ENCODE data around the gene CCDC136. TPM values are rescaled to one million over a fixed set of nuclear protein-coding genes. Genes with fewer than 3 reads are reported as not detected.
A peak's percentile ranks its signal among the peaks of the same experiment; 100 is the strongest.

Gene CCDC136
- total and polyA plus RNA-seq, 8 donors = 2.5 to 87.1 (median 49.5) TPM

DNA sequence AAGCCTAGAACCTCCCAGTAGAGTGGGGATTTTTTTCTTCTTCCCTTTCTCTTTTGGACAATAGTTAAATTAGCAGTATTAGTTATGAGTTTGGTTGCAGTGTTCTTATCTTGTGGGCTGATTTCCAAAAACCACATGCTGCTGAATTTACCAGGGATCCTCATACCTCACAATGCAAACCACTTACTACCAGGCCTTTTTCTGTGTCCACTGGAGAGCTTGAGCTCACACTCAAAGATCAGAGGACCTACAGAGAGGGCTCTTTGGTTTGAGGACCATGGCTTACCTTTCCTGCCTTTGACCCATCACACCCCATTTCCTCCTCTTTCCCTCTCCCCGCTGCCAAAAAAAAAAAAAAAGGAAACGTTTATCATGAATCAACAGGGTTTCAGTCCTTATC is 21.5 kb upstream of the CCDC136 start:
- Histone ChIP-seq H3K4me3 (no peak overlapping the region), H3K9me3 (no peaks in the 10 kb centered on the region), H3K36me3 (peaks cover 0 to 90% of the 10 kb centered on the region in 2 donors), H3K4me1 (no peaks in the 10 kb centered on the region), H3K27me3 (no peaks in the 10 kb centered on the region), H3K27ac (no peak overlapping the region)
- ATAC-seq (peak; percentile 95), DNase-seq (no peak)
- TF ChIP-seq, protein P1, sequence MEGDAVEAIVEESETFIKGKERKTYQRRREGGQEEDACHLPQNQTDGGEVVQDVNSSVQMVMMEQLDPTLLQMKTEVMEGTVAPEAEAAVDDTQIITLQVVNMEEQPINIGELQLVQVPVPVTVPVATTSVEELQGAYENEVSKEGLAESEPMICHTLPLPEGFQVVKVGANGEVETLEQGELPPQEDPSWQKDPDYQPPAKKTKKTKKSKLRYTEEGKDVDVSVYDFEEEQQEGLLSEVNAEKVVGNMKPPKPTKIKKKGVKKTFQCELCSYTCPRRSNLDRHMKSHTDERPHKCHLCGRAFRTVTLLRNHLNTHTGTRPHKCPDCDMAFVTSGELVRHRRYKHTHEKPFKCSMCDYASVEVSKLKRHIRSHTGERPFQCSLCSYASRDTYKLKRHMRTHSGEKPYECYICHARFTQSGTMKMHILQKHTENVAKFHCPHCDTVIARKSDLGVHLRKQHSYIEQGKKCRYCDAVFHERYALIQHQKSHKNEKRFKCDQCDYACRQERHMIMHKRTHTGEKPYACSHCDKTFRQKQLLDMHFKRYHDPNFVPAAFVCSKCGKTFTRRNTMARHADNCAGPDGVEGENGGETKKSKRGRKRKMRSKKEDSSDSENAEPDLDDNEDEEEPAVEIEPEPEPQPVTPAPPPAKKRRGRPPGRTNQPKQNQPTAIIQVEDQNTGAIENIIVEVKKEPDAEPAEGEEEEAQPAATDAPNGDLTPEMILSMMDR (IDR thresholded peaks at IDR 0.05) = no peak
- intact Hi-C loops (cut with DNase I) = no loop called here

DNA sequence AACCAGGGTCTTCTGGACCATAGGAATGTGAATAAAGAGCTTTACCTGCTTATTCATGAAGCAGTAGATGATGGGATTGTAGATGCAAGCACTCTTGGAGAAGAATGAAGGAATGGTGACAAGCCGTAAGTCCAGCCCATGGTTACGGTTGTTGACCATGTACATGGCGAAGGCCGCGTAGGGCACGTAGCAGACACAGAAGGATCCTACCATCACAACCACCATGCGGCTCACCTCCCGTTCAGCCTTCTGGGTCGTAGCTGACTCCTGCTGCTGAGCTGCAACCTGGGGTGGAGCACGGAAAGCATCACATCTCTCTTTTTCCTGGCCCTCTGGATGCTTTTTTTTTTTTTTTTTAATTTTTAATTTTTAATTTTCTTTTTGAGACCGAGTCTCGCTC is 18.2 kb upstream of the CCDC136 start:
- ATAC-seq = no peak
- intact Hi-C loops (cut with DNase I) = no loop called here
- TF ChIP-seq, protein P1 (IDR thresholded peaks at IDR 0.05) = no peak
- DNase-seq = no peak
- Histone ChIP-seq H3K36me3 (peaks cover 0 to 56% of the 10 kb centered on the region in 2 donors), H3K4me3 (no peak overlapping the region), H3K4me1 (no peaks in the 10 kb centered on the region), H3K27me3 (no peaks in the 10 kb centered on the region), H3K9me3 (peaks cover 0 to 12% of the 10 kb centered on the region in 2 donors), H3K27ac (no peak overlapping the region)

DNA sequence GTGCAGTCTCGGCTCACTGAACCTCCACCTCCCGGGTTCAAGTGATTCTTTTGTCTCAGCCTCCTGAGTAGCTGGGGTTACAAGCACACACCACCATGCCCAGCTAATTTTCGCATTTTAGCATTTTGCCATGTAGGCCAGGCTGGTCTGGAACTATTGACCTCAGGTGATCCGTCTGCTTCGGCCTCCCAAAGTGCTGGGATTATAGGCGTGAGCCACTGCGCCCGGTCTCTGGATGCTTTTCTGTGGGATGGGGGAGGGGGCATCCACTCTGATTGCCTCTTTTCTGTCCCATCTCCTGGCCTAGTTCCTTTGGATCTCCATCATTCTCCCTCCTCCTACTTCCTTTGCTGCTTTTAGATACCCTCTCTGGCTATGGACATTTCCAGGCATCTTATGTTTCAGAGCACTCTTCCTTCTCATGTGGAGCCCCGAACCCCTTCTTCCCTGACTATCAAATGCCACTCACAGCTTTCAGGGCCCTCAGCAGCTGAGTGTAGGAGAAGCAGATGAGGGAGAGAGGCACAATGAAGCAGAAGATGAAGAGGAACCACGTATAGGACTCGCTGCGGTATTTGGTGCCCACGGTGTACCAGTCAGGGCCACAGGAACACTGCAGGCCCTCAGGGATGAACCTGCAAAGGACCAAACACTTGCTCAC is 17.6 kb upstream of the CCDC136 start:
- H3K4me1 ChIP-seq = no peaks in the 10 kb centered on the region
- peaks cover 0 to 12% of the 10 kb centered on the region in 2 donors for H3K9me3 ChIP-seq
- H3K4me3 ChIP-seq = no peak overlapping the region
- DNase-seq (no peak), ATAC-seq (no peak)
- no peaks in the 10 kb centered on the region for H3K27me3 ChIP-seq
- no peak overlapping the region for H3K27ac ChIP-seq
- peaks cover 0 to 51% of the 10 kb centered on the region in 2 donors for H3K36me3 ChIP-seq
- intact Hi-C loops (cut with DNase I) = no loop called here
- TF ChIP-seq, protein P1 (IDR thresholded peaks at IDR 0.05) = no peak

DNA sequence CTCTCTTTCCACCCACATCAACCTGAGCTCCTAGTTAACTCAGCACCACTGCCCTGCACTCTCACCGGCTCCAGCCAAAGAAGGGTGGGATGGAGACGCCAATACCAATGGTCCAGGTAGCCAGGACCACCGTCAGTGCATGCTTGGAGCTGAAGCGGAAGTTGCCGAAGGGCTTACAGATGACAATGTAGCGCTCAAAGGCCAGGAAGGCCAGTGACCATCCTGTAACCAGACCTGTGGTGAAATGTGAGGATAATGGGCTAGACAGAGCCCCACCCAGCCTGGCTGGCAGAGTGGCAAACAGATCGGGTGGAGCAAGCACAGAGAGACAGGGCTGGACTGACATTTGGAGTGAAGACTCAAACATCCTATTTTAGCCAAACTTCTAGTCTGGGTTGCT is 16.8 kb upstream of the CCDC136 start:
- Histone ChIP-seq H3K27ac (no peak overlapping the region), H3K4me3 (no peak overlapping the region), H3K4me1 (no peaks in the 10 kb centered on the region), H3K36me3 (peaks cover 0 to 43% of the 10 kb centered on the region in 2 donors), H3K27me3 (no peaks in the 10 kb centered on the region), H3K9me3 (peaks cover 0 to 12% of the 10 kb centered on the region in 2 donors)
- ATAC-seq (no peak), DNase-seq (no peak)
- intact Hi-C loops (cut with DNase I) = no loop called here
- TF ChIP-seq, protein P1 (IDR thresholded peaks at IDR 0.05) = no peak

DNA sequence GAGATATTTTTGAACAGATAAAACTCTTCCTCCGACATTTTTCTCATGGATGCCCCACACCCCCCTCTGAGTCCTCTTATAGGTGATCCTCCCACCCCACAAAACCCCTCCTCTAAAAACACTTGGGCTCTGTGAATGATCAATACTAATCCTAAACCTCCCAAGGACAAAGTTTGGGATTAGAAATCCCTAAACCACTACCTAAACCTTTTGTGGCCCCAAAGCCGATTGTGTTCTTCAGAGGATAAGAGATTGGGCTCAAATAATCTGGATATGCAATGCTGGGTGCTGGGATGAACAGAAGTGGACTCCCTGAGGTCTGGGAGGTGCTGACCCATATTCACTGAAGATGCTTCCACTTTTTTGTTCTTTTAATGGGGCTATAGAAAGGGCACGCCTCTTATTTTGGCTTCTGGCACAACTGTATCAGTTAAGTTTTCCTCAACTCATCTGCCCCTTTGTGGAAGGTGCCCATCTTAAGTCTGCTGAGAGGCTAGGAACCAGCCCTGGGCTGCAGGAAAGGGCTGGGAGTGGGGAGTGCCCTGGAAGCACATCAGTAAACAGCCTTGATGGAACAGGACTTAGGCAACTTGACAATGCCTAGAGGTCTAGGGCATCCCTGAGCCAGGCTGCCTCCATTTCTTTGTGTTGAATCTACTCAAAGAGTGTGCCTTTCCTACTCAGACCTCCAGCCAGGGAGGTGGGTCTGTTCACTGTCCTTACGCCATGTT is 15.9 kb upstream of the CCDC136 start, which contains the start of gene OPN1SW:
TSS of gene OPN1SW (minus strand) at position 51 of the 731 bp plus-strand sequence. CDS start at position 38, 13 bp downstream.
- Histone ChIP-seq H3K27ac (no peak within 1 kb of the TSS), H3K36me3 (peaks cover 0 to 33% of the 10 kb centered on the region in 2 donors), H3K4me3 (no peak within 1 kb of the TSS), H3K4me1 (no peaks in the 10 kb centered on the region), H3K9me3 (peaks cover 0 to 12% of the 10 kb centered on the region in 2 donors), H3K27me3 (no peaks in the 10 kb centered on the region)
- no peak for ATAC-seq
- TF ChIP-seq, protein P1 (IDR thresholded peaks at IDR 0.05) = no peak
- no peak for DNase-seq
- intact Hi-C loops (cut with DNase I) = no loop called here

Measured in left lung (tissue), 10 donors.